Measurements from ENCODE around the gene NEURL1.

The NEURL1 gene

GRCh38 chr10:103570844-103571655 lies 77.5 kb downstream of the NEURL1 start:
- no peak for DNase-seq

GRCh38 chr10:103571656-103571975 lies 78.1 kb downstream of the NEURL1 start:
- DNase-seq, result no peak

GRCh38 chr10:103572347-103573204 lies 79.1 kb downstream of the NEURL1 start:
- no peak for DNase-seq

- no peak for DNase-seq
Measured at GRCh38 chr10:103573205-103573487, 79.6 kb downstream of the NEURL1 start.

GRCh38 chr10:103574097-103575061 lies 80.9 kb downstream of the NEURL1 start:
- no peak for DNase-seq

GRCh38 chr10:103575416-103576075 lies 82.0 kb downstream of the NEURL1 start:
- no peak for DNase-seq

DNA sequence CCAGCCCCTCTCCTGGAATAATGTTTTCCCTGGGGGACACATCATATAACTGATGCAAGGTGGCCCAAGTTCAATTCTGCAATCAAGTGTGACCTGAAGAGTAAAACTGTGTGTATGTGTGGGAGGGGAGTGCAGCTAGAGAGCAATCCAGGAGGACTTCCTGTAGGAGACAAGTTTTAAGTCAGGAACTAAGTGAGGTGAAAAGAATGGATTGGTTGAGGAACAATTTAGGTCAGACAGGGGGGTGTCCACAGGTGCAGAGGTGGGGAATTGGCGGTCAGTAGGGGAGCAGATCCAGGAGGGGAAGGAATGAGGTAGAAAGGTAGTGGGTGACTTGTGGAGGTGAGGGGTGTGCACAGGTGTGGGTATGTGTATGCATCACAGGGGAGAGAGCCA lies 82.6 kb downstream of the NEURL1 start:
- DNase-seq, result no peak

DNA sequence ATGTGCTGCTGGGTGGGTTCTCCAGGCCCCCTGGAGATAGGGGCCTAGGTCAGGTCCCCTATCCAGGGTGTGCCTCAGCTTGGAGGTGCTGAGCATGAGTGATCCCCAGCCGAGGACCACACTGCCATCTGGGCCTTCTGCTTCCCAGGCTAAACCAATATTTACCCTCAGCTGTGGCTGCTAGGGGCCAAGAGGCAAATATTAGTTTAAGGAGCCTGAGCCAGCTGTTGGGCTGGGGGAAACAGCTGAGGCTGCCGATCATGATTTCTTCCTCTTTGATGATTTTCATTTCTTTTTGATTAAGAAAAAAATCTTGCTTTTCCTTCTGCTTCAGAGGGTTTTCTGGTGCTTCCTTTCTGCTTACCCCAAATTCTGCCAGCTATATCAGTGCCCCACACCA lies 83.4 kb downstream of the NEURL1 start:
- DNase-seq, result no peak

DNA sequence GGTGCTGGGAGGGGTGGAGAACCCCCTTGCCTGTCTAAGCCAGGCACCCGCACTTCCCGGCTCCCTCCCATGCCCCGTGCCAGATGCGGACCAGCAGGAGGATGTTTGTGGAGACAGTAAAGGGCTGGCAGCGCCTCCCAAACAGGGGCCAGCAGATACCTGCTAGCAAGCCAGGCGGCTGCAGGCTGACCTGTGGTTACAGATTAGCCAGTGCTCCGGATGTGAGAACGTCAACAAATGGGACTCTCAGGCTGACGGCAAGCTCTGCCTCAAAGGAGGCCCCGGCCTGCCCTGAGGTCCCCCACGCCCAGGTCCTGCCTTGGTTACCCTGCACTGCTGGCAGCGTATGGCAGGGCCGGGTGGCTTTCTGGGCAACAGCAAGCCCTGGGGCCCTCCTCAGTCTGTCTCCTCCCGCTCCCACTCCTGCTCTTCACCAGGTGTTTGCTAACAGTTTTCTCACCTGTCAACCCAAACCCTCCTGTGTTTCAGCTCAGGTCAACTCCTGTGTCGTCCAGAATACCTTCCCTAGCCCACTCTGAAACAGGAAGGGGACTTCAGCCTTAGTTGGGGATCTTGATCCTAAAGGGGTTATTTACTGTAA lies 85.4 kb downstream of the NEURL1 start:
- no peak for DNase-seq

DNA sequence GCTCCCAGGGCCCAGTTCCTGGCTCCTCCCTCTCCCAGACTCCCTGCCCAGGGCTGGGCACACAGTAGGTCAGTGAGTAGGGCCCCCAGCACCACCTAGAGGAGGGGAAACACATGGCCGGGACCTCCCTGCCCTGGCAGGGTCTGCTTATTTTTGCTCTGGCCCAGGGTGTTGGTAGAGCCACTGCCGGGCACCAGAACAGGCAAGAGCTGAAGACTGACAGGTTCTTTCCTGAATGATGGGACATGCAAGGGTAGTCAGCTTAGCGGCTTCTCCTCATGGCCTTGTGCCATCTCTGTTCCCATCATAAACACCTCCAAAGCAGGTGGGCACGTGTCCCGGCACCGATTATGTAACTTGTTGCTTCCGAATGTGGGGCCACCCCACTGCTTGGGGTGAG lies 86.5 kb downstream of the NEURL1 start:
- no peak for DNase-seq

DNA sequence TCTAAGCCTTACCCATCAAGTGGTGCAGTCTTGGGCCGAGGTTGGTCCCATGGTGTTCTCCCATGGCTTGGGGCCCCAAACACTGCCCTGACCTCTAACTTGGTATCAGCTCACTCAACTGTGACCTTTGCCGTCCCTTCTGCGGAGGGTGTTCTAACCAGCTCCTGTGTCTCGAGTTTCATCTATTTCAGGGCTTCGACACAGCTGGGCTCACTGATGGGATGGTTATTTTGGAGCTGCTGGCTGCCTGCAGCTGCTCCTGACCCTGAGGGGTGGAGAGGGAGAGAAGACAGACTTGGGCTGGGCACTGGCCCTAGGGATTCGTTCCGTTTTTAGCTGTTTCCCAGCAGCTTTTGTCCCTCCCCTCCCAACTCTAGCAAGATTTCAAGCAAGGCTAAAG lies 86.9 kb downstream of the NEURL1 start:
- DNase-seq, result no peak

DNA sequence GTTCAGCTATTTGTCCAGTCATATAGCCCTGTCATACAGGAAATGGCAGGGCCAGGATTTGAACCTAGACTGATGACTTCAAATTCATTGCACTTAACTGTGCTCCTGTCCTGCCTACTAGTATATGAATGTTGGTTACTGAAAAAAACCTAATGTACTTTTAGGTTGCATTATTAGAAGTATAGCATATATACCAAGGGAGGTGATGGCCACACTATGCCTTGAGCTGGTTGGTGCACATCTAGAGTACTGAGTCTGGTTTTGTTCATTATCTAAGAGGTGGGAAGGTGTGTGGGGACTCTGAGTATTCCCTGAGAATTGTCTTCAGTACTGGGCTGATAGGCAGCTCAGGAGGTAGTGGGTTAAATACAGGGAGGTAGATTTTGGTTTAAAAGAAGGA lies 88.0 kb downstream of the NEURL1 start:
- no peak for DNase-seq

DNA sequence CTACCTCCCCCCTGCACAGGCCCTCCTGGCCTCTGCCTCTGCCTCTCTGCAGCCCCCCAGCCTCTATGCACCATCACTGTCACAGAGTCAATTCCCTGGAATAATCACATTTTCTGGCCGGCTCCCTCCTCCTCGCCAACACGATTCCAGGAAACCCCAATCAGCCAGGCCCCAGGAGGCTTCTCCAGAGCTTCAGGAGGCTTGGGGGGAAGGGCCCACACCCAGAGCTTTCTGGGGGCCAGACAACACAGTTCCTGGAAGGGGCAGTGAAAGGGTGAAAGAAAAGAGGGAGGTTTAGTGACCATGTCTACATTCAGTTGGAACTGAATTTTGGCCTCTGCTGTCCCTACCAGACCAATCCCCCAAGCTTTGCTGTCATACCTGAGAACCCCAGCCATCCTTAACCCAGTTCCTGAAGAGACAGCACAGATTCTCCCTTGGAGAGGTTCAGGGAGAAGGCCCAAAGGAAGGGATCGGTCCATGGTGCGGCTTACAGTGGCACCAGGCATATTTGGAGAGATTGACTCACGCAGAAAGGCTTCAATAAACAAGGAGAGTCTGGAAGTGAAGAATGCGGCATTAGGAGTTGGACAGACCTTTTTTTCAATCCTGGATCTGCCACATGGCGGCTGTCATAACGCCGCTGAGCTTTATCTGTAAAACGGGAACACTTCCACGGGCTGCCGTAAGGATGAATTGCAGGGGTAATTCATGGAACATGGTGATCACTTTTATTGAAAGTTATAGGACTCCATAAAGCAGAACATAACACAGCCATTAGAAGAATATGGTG lies 89.0 kb downstream of the NEURL1 start:
- no peak for DNase-seq

GRCh38 chr10:103583871-103584215 lies 90.3 kb downstream of the NEURL1 start:
- DNase-seq, result no peak

DNA sequence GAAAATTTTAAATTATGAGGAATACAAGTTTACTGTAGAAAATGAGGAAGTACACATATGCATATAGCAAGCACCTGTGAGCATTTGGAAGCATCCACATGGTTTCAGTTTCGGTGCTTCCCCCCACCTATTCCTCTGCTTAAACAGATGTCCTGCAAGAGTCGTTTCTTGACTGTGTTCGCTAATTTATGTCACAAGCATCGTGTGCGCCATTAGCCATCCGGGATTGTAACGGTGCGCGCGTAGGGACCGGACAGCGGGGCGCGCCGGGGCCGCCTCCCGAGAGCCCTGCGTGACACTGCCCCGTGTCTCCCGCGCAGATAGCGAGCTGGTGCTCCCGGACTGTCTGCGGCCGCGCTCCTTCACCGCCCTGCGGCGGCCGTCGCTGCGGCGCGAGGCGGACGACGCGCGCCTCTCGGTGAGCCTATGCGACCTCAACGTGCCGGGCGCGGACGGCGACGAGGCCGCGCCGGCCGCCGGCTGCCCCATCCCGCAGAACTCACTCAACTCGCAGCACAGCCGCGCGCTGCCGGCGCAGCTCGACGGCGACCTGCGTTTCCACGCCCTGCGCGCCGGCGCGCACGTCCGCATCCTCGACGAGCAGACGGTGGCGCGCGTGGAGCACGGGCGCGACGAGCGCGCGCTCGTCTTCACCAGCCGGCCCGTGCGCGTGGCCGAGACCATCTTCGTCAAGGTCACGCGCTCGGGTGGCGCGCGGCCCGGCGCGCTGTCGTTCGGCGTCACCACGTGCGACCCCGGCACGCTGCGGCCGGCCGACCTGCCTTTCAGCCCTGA lies 90.9 kb downstream of the NEURL1 start:
- no peak for DNase-seq

DNA sequence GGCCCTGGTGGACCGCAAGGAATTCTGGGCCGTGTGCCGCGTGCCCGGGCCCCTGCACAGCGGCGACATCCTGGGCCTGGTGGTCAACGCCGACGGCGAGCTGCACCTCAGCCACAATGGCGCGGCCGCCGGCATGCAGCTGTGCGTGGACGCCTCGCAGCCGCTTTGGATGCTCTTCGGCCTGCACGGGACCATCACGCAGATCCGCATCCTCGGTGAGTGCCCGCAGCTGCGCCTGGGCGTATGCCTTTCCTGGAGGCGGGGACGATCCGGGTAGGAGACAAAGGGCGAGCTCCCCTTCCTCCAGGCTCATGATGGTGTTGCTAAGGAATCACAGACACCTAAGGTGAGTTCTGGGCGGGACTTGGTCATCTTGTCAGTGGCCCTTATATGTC lies 91.5 kb downstream of the NEURL1 start:
- DNase-seq, result no peak

DNA sequence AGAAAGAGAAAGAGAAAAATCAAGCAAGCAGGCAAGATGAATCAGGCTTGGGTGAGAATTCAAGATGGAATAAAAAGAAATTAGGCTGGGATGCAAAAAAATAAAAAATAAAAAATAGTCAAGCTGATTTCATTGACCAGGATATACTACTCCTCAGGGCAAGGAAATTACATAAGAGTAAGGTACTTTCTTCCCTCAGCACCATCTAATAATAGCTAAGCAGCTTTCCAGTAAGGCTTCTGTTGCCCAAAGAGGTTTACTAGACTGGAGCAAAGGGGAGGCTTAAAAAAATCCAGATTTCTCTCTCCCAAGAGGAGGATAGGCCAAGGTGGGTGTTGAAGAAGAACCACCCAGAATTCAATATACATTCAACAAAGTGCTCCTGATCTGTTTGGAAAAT lies 93.6 kb downstream of the NEURL1 start:
- no peak for DNase-seq

GRCh38 chr10:103589074-103589630 lies 95.6 kb downstream of the NEURL1 start:
- no peak for DNase-seq

DNA sequence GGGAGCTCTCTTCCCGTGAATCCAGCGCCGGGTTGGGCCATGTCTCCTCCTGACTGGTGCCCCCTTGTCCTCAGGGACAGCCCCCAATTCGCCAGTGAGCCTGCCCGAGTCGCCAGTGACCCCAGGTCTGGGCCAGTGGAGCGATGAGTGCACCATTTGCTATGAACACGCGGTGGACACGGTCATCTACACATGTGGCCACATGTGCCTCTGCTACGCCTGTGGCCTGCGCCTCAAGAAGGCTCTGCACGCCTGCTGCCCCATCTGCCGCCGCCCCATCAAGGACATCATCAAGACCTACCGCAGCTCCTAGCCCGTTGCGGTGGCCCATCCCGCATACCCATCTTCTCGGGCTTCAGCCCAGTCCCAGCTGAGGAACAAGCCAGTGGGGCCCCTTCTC lies 96.6 kb downstream of the NEURL1 start:
- DNase-seq, result no peak

DNA sequence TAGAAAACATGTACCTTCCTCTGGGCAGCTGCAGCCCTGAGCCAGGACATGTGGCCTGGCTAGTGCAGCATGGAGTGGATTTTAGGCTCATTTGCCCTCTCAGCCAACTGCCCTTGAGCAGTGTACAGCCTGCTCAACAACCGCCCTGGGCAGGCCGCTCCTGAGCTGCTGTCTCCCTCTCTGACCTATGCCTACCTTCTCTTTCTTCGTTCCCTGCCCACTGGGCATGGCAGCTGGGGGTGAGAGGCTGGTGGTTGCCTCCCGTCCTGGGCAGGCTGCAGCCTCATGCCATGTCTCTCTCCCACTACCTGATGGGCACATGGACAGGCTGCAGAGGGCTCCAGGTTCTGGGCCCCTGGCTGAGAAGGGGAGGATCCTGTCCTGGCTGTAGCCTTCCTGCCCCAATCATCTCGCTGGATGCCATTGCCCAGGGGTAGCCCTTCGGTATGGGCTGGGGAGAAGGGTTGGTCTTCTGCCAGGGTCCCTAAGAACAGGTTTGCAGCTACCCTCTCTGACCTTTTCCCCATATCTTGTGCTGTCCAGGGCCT lies 97.3 kb downstream of the NEURL1 start:
- no peak for DNase-seq
